Ishikawa (cell line): Measurements from ENCODE around the gene CARD11.

Experiments
- CEBPB ChIP-seq: IDR thresholded peaks from 2 replicates; pipeline ENCODE4 v1.6.1; 2012
- CREB1 ChIP-seq: IDR thresholded peaks from 2 replicates; pipeline ENCODE4 v1.6.1; 2012; ENCODE audit warnings: low read depth
- EGR1 ChIP-seq: IDR thresholded peaks from 2 replicates; pipeline ENCODE4 v1.6.1; 2012
- EP300 ChIP-seq: IDR thresholded peaks from 2 replicates; pipeline ENCODE4 v1.6.1; 2012; ENCODE audit warnings: borderline replicate concordance
- FOXM1 ChIP-seq: IDR thresholded peaks from 2 replicates; pipeline ENCODE4 v1.6.1; 2012; ENCODE audit warnings: low read depth, borderline replicate concordance
- MAX ChIP-seq: IDR thresholded peaks from 2 replicates; pipeline ENCODE4 v1.6.1; 2012
- NFIC ChIP-seq: IDR thresholded peaks from 2 replicates; pipeline ENCODE4 v1.6.1; 2012
- RAD21 ChIP-seq: IDR thresholded peaks from 2 replicates; pipeline ENCODE4 v1.6.1; 2012; ENCODE audit warnings: low read depth
- REST ChIP-seq: IDR thresholded peaks from 2 replicates; pipeline ENCODE4 v1.6.1; 2012; ENCODE audit warnings: low read depth, mild to moderate bottlenecking
- TAF1 ChIP-seq: IDR thresholded peaks from 2 replicates; pipeline ENCODE4 v1.6.1; 2012; ENCODE audit warnings: low read depth, mild to moderate bottlenecking
- TCF12 ChIP-seq: IDR thresholded peaks from 2 replicates; pipeline ENCODE4 v1.6.1; 2012; ENCODE audit warnings: low read depth
- TEAD4 ChIP-seq: IDR thresholded peaks from 2 replicates; pipeline ENCODE4 v1.6.1; 2012
- USF1 ChIP-seq: IDR thresholded peaks from 2 replicates; pipeline ENCODE4 v1.6.1; 2012
- YY1 ChIP-seq: IDR thresholded peaks from 2 replicates; pipeline ENCODE4 v1.6.1; 2012; ENCODE audit warnings: low read depth
- ZBTB7A ChIP-seq: IDR thresholded peaks from 2 replicates; pipeline ENCODE4 v1.6.1; 2012; ENCODE audit warnings: low read depth

CARD11 gene

GRCh38 chr7:2927592-2927991, 116.1 kb downstream of the CARD11 start:
- no peak for TF ChIP-seq RAD21
- TF ChIP-seq NFIC = no peak

GRCh38 chr7:2926896-2927405, 116.7 kb downstream of the CARD11 start:
- TF ChIP-seq RAD21 = no peak
- no peak for TF ChIP-seq EP300
- no peak for TF ChIP-seq CEBPB
- TF ChIP-seq EGR1 = no peak
- TF ChIP-seq USF1 = no peak
- no peak for TF ChIP-seq YY1
- TF ChIP-seq TEAD4 = no peak
- TF ChIP-seq CREB1 = no peak
- TF ChIP-seq REST = no peak
- no peak for TF ChIP-seq ZBTB7A
- TF ChIP-seq FOXM1 = no peak
- TF ChIP-seq MAX = no peak
- TF ChIP-seq TCF12 = no peak
- TF ChIP-seq TAF1 = no peak

GRCh38 chr7:2926120-2926895, 117.4 kb downstream of the CARD11 start:
- TF ChIP-seq ZBTB7A = no peak
- no peak for TF ChIP-seq REST
- no peak for TF ChIP-seq CEBPB
- no peak for TF ChIP-seq YY1
- no peak for TF ChIP-seq USF1
- no peak for TF ChIP-seq TAF1
- TF ChIP-seq MAX = no peak
- TF ChIP-seq FOXM1 = no peak
- no peak for TF ChIP-seq NFIC
- TF ChIP-seq EP300 = no peak
- no peak for TF ChIP-seq EGR1

GRCh38 chr7:2924866-2925840, 118.5 kb downstream of the CARD11 start:
- no peak for TF ChIP-seq ZBTB7A
- no peak for TF ChIP-seq NFIC
- TF ChIP-seq TAF1 = no peak
- no peak for TF ChIP-seq REST
- no peak for TF ChIP-seq FOXM1
- no peak for TF ChIP-seq TEAD4
- TF ChIP-seq EP300 = no peak
- no peak for TF ChIP-seq USF1
- TF ChIP-seq EGR1 = no peak
- no peak for TF ChIP-seq YY1
- TF ChIP-seq MAX = no peak
- no peak for TF ChIP-seq RAD21
- TF ChIP-seq CEBPB = no peak
- TF ChIP-seq CREB1 = no peak
- no peak for TF ChIP-seq TCF12
